COLO829 (cell line): Measurements from ENCODE around the gene RSBN1L.
"Not testable (repeated sequence)": the region's sequence is repeated elsewhere in the genome, so short reads cannot be mapped to it uniquely, and the experiment has no call there.

Experiments used
- DNase-seq: peaks from one replicate; pipeline ENCODE4 v3.0.0; 2012; ENCODE audit warnings: low spot score

The RSBN1L gene

DNA sequence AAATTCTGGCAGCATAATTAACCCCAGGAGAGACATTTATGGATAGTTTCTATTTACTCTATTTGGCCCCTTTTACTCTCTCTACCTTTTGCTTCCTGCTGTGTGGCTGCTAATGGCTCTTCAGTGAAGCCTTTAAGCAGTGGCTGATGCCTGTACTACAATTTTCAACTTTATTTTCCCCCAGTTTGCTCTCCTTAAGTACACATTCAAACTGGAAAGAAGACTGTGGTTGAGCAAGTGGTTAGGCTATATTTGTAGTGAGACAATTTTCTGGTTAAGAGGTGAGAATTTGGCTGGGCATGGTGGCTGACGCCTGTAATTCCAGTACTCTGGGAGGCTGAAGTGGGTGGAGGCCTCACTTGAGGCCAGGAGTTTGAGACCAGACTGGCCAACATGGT, 8.5 kb upstream of the RSBN1L start:
- DNase-seq, result no peak

- DNase-seq, result no peak
These were observed 6.0 kb upstream of the RSBN1L start for GRCh38 chr7:77690289-77690688.

DNA sequence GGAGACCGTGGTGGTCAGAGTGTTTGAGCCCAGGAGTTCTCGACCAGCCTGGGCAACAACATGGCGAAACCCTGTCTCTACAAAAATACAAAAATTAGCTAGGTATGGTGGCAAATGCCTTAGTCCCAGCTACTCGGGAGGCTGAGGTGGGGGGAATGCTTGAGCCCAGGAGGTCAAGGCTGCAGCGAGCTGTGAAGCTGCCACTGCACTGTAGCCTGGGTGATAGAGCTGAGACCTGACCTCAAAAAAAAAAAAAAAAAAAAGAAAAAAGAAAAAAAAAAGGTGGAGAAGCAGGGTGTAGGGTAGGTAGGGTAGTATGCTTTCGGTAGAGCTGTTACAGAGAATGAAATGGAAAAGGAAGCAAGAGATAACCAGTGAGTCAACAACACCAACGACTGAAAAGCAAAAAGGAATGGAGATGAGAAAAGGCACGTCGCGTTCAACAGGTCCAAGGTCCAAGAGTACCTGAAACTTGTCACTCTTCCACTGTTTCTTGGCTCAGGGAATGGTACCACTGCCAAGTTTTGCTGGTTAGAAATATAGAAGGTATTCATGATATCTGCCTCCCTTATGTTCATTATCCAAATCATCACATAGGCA, 4.3 kb upstream of the RSBN1L start:
- DNase-seq, result no peak

DNA sequence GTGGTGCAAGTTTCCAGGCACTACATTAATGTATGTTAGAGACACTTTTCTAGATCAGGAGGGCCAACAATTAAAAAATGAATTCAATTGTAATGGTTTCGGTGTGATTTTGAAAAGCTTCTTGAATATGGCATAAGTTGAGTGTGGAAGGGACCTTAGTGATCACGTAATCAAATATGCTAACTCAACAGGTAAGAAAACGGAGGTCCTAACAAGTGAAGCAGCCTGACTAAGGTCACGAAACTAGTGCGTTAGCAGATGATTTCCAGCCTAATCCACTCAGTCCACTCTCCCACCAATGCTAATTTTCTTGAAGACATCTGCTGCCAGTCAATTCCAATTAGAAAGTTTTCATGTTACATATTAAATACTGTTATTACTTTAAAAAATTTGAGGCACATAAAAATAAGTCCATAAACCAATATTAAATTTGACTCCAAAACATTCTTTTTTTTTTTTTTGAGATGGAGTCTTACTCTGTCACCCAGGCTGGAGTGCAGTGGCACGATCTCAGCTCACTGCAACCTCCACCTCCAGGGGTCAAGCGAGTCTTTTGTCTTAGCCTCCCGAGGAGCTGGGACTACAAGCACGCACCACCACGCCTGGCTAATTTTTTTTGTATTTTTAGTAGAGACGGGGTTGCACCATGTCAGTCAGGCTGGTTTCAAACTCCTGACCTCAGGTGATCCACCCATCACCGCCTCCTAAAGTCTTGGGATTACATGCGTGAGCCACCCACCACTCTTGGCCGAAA, 2.3 kb upstream of the RSBN1L start:
- no peak for DNase-seq

- DNase-seq, result no peak
These were observed 630 bp downstream of the RSBN1L start for GRCh38 chr7:77696643-77697534.

GRCh38 chr7:77697535-77697831, 1.2 kb downstream of the RSBN1L start:
- no peak for DNase-seq

- DNase-seq, result no peak
These were observed 1.9 kb downstream of the RSBN1L start for GRCh38 chr7:77698042-77698625.

- DNase-seq, result no peak
These were observed 2.8 kb downstream of the RSBN1L start for GRCh38 chr7:77699056-77699455.

GRCh38 chr7:77702513-77702912, 6.3 kb downstream of the RSBN1L start:
- no peak for DNase-seq

DNA sequence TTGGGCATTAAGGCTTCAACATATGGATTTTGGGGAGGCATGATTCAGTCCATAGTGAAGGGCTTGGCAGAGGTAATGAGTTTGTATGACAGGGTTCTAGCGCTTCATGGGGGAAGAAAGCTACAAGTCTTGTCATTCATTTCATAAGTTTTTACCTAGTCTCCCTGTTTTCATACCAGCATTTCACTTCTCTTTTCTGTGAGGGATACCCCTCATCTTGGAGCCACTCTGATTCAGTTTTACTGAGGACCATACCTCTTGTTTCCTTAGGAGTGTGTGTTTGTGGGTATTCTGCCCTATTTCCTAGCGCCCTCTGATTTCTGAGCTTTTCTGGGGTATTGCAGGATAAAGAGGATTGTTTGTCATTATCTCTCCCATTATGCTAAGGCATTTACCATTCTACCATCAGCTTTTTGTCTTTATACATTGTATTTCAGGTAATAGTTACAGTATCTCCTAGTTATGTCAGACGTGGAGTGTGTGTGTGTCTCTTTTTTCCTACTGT, 6.8 kb downstream of the RSBN1L start:
- DNase-seq, result no peak

- not testable (repeated sequence) for DNase-seq
These were observed 7.4 kb downstream of the RSBN1L start for GRCh38 chr7:77703669-77704068.

GRCh38 chr7:77707504-77707992, 11.3 kb downstream of the RSBN1L start:
- DNase-seq, result no peak

DNA sequence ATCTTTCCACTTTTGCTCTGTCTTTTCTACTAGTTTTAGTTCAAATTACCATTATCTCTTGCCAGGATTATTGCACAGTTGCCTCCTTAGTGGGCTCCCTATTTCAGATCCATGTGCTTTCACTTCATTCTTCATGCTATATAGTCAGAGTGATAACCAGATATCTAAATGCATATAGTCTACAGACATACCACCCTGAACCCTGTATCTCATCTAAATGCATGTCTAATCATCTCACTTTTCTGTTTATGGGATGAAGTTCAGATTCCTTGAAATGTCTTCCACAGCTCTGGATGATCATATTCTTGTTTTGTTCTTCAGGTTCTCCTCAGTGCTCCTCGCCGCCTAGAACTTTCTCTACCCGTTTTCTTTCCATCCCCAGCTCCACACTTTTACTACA, 13.8 kb downstream of the RSBN1L start:
- no peak for DNase-seq

DNA sequence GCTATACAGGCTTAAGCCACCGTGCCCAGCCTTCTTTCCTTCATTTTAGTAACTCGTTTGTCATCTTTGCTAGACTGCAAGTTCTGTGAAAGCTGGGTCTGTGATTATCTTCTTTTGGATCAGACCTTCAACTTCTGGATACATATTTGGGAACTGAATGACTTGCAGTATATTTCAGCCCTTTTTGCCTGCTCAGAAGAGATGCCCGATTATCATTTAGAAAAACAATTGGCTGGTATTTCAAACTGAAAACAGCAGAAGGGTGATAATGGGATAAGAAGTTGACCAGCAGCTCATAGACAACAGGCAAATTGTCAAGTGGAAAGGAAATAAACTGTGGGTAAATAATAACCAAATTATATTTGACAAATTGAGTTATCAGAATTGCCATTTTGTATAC, 14.6 kb downstream of the RSBN1L start:
- no peak for DNase-seq

GRCh38 chr7:77714195-77714594, 17.9 kb downstream of the RSBN1L start:
- DNase-seq, result no peak

GRCh38 chr7:77714931-77715330, 18.7 kb downstream of the RSBN1L start:
- DNase-seq, result not testable (repeated sequence)

DNA sequence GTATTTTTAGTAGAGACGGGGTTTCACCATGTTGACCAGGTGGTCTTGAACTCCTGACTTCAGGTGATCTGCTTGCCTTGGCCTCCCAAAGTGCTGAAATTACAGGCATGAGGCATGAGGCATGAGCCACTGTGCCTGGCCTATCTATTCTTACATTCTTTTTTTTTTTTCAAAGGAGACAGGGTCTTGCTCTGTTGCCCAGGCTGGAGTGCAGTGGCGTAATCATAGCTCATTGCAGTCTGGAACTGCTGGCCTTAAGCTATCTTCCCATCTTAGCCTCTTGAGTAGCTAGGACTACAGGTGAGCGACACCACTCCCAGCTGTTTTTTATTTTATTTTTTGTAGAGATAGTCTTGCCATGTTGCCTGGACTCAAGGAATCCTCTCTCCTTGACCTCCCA, 20.5 kb downstream of the RSBN1L start:
- no peak for DNase-seq

DNA sequence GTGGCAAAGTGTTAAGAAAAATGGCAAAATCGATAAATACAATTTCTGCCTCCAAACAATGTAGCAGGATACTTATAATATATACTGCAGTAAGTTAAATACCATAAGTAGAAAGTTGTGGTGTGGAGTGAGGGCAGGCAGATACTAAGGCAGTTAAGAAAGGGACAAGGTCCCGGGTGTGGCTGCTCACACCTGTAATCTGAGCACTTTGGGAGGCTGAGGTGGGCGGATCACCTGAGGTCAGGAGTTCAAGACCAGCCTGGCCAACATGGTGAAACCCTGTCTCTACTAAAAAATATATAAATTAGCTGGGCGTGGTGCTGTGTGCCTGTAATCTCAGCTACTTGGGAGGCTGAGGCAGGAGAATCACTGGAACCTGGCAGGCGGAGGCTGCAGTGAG, 21.3 kb downstream of the RSBN1L start:
- not testable (repeated sequence) for DNase-seq

DNA sequence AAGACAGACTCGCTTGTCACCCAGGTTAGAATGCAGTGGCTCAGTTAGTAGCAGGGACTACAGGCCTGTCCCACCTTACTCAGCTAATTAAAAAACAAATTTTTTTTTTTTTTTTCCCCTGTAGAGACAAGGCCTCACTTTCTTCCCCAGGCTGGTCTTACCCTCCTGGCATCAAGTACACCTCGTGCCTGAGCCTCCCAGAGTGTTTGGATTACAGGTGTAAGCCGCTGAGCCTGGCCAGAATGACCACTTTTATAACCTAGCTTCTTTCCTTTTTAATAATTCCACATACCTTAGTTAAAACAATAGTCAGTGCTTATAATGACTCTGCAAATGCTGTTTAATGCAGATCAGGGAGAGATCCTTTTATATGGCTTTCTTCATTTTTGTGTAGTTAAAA, 31.3 kb downstream of the RSBN1L start:
- DNase-seq, result no peak

DNA sequence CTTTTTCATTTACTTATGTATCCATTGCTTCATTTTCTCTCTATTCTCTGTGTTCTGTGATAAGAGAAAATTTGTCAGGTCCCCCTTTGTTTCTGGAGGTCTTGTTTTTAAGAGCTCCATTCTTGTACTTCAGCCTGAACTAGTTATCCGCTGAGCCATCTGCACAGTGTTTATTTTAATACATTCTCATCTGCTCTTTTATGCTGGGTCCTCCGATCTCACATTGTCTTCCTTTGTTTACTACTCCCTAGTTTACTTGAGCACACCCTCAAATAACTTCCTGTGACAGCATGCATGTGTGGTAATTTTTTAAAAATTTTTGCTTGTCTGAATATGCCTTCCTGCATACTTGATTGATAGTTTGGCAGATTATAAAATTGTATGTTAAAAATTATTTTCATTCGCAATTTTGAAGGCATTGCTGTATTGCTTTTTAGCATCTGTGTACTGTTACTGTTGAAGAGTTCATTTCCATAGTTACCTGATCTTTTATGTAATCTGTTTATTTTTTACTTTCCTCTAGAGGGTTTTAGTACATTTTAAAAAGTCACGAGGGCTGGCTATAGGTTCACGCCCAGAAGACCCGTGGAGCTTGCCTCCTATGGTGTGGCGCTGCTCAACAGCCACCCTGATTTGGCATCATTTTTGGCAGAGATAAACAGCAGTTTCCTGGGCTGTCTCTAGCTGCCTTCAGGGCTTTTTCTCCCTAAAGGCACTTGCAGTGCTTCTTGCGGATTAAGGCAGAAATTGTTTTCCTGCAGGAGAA, 31.9 kb downstream of the RSBN1L start:
- no peak for DNase-seq

DNA sequence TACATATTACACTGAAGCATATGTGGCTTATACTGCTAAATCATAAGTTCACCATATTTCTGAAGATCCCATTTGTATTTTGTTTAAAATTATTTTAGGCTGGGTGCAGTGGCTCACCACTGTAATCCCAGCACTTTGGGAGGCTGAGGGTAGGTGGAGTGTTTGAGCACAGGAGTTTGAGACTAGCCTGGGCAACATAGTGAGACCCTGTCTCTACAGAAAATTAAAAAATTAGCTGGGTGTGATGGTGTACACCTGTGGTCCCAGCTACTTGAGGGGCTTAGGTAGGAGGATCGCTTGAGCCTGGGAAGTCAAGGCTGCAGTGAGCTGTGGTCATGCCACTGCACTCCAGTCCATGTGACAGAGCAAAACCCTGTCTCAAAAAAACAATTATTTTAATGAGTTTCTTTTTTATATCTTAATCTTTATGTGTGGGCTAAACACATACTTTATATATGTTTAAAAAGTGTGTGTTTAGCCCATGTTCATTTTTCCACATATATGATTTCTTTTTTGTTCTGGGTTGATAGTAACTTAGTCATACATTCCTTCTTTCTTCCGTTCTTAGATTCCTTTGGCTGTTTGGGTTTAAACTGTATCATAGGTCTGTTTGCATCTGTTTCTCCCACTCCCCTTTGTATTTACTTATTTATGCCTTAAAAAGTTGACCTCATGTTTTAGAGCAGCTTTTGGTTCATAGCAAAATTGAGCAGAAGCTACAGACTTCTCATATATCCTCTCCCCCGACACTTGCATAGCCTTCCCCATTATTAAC, 33.5 kb downstream of the RSBN1L start:
- no peak for DNase-seq
